GM20000 (cell line): ENCODE results near the gene TDRD7.

Experiments used
- DNase-seq: peaks from one replicate; pipeline ENCODE4 v3.0.0; 2012; ENCODE audit warnings: low spot score
- CTCF ChIP-seq: IDR thresholded peaks from 2 replicates; pipeline ENCODE4 v1.5.1; 2012; ENCODE audit warnings: mild to moderate bottlenecking, control low read depth; ENCODE audit errors: extremely low read depth, missing control alignments

TDRD7 gene

DNA sequence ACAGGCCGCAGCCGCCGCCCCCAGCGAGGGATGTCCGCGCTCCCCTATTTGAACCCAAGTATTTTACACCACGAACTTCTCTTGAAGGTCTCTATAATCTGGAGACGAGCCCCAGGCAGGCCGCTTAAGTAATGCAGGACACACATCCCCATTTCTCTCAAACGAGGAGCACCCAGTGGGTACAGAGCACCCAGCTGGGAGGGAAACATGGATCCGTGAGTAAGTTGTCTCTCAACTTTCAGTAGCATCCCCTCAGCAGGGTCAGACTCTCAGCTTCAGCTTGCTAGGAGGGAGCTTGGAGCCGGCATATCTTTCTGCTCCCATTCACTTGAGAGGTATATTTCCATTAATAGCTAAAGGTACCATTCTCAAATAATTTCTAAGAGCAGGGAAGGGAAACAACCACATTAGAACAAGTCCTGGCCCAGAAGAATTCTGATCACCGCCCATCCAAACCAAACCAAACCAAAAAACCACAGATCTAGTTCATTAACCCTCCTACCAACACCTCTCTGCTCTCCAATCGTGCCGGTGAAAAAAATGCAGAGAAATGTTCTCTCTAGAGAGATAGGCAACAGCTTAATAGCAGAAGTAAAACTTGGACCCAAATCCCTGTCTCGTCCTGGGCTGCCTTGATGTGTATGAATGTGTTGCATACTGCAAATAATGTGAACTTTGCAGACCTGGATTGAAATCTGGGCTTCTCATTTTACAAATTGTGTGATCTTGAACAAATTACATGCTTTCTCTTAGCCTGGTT is 910 bp downstream of the TDRD7 start:
- peak; percentile 51 for DNase-seq
- no peak for TF ChIP-seq CTCF

- no peak for DNase-seq
- TF ChIP-seq CTCF = no peak
These were observed 1.6 kb downstream of the TDRD7 start for GRCh38 chr9:97413462-97413861.

GRCh38 chr9:97415146-97415545 is 3.2 kb downstream of the TDRD7 start:
- no peak for TF ChIP-seq CTCF
- no peak for DNase-seq

GRCh38 chr9:97418880-97419279 is 7.0 kb downstream of the TDRD7 start:
- no peak for DNase-seq
- TF ChIP-seq CTCF = no peak

- TF ChIP-seq CTCF = no peak
- no peak for DNase-seq
These were observed 7.5 kb downstream of the TDRD7 start for GRCh38 chr9:97419309-97419867.

GRCh38 chr9:97425336-97425972 is 13.6 kb downstream of the TDRD7 start:
- no peak for DNase-seq
- TF ChIP-seq CTCF = no peak

DNA sequence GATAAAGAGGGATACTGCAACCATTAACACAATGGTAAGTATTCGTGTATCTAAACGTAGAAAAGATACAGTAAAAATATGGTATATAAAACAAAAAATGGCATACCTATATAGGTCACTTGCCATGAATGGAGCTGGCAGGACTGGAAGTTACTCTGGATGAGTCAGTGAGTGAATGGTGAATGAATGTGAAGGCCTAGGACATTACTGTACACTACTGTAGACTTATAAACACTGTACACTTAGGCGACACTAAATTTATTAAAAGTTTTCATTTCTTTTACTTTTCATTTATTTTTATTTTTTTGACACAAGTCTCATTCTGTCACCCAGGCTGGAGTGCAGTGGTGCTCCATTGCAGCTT is 14.1 kb downstream of the TDRD7 start:
- TF ChIP-seq CTCF = no peak
- no peak for DNase-seq
